ENCODE data around the gene DUSP12. TPM values are rescaled to one million over a fixed set of nuclear protein-coding genes. Genes with fewer than 3 reads are reported as not detected.
A peak's percentile ranks its signal among the peaks of the same experiment; 100 is the strongest.

Gene DUSP12
- total RNA-seq, 2 donors from 2014 or later = 33.0 to 41.1 TPM

DNA sequence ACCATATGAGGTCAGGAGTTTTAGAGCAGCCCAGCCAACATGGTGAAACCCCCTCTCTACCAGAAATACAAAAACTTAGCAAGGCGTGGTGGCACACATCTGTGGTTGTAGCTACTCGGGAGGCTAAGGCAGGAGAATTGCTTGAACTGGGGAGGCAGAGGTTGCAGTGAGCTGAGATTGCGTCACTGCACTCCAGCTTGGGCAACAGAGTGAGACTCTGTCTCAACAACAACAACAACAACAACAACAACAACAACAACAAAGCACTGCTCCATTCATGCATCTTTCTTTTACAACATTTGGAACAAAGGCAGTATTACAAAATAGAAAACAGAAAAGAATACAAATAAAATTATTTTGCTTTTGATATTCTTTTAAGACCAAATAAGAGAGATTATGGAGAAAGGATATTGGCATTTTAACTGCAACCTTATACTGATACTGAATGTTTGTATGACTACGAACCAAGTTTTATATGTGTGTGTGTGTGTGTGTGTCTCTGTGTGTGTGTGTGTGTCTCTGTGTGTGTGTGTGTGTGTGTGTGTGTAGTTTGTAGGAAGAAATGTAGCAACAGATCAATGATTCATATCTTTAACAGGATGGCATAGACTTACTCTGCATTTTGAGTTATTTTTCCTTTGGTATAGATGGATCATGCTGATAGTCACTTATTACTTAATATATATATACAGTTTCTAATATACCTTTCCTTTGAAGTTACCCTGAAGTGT is 41.2 kb downstream of the DUSP12 start:
- ATAC-seq (replicated peaks in 1 of 2) = no peak
- Mint-ChIP-seq H3K4me1 (ENCODE audit: low read depth) (peaks cover 24% of the 10 kb centered on the region), H3K27ac (no peak overlapping the region), H3K9me3 (no peaks in the 10 kb centered on the region), H3K27me3 (ENCODE audit: low read depth) (no peaks in the 10 kb centered on the region), H3K36me3 (ENCODE audit: insufficient read depth in 2 of 2) (peaks cover 12 to 30% of the 10 kb centered on the region in 2 donors), H3K4me3 (no peak overlapping the region)
- no peak for DNase-seq

DNA sequence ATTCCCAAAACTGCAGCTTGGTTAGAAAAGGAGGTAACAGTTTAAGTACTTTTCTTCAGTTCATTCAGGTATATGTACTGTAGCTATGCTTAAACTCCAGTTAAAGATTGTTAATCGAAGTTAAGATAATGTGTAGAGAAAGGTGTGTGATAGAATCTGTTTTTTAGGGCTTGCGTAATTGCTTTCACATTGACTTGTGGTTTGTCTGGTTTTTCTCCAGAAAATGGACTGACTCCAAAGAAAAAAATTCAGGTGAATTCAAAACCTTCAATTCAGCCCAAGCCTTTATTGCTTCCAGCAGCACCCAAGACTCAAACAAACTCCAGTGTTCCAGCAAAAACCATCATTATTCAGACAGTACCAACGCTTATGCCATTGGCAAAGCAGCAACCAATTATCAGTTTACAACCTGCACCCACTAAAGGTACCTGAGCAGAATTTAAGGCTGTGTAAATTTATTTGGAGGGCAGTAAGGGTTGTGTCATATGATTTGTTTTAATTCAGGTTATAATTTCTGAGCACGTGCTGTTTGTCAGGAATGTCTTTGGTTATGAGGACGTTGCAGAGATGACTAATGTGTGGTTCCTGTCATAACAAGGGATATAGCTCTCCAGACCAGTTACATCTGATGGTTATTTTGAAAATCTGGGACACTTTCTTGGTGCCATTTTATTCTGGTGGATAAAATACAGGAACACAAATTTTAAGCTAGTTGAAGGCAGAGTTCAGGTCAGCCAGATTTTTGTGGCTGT is 42.5 kb downstream of the DUSP12 start:
- peaks cover 9 to 24% of the 10 kb centered on the region in 2 donors for H3K36me3 Mint-ChIP-seq (ENCODE audit: insufficient read depth in 2 of 2)
- H3K9me3 Mint-ChIP-seq = no peaks in the 10 kb centered on the region
- no peaks in the 10 kb centered on the region for H3K27me3 Mint-ChIP-seq (ENCODE audit: low read depth)
- H3K27ac Mint-ChIP-seq = peak overlapping the region; percentile 86
- no peak for DNase-seq
- H3K4me1 Mint-ChIP-seq (ENCODE audit: low read depth) = peaks cover 24% of the 10 kb centered on the region
- peak overlapping the region in 1 of 2 donors; percentile 66 for H3K4me3 Mint-ChIP-seq
- peak in 1 of 2 donors; percentile 7 for ATAC-seq (replicated peaks in 1 of 2)

DNA sequence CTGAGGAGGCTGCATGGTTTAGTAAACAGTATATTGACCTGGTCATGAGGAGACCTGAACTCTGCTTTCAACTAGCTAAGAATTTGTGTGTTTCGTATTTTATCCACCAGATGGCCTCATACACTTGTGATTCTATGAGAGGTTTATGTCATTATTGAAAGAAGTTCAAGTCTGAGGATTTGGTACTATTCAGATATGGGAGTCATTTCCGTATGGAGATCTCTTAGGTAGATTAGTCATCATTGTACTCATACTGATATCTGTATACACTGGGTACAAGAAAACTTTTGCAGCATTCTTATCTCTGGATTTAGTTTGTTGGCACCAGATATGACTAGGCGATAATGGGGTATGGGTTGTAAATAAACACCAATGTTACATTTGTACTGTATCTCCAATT is 43.2 kb downstream of the DUSP12 start:
- Mint-ChIP-seq H3K9me3 (no peaks in the 10 kb centered on the region), H3K36me3 (ENCODE audit: insufficient read depth in 2 of 2) (peaks cover 10 to 23% of the 10 kb centered on the region in 2 donors), H3K27ac (peak overlapping the region; percentile 86), H3K4me3 (peak overlapping the region in 1 of 2 donors; percentile 43), H3K27me3 (ENCODE audit: low read depth) (no peaks in the 10 kb centered on the region), H3K4me1 (ENCODE audit: low read depth) (peaks cover 24% of the 10 kb centered on the region)
- ATAC-seq (replicated peaks in 1 of 2) = peak; percentile 98 to 99
- DNase-seq = peak in 1 of 2 donors; percentile 14

DNA sequence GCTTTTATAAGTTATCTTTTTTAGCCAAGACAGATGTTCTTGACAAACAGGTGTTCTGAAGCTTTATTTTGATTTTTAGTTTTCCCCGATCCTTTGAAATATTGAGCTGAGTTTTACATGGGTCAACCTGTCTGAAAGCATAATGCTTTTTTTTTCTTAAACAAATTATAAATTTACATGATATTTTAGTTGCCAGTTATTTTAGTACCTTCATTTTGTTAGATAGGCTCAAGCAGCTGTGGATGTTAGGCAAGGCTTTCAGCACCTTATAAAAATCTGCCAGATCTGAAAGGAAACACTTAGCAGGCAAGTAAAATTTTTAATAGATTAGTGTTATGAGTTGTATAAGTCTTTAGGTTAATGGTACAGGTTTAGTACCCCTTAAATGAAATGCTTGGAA is 50.2 kb downstream of the DUSP12 start:
- Mint-ChIP-seq H3K9me3 (no peaks in the 10 kb centered on the region), H3K4me3 (no peak overlapping the region), H3K36me3 (ENCODE audit: insufficient read depth in 2 of 2) (peaks cover 7 to 13% of the 10 kb centered on the region in 2 donors), H3K27me3 (ENCODE audit: low read depth) (no peaks in the 10 kb centered on the region), H3K4me1 (ENCODE audit: low read depth) (no peaks in the 10 kb centered on the region), H3K27ac (no peak overlapping the region)
- ATAC-seq (replicated peaks in 1 of 2) (no peak), DNase-seq (no peak)

DNA sequence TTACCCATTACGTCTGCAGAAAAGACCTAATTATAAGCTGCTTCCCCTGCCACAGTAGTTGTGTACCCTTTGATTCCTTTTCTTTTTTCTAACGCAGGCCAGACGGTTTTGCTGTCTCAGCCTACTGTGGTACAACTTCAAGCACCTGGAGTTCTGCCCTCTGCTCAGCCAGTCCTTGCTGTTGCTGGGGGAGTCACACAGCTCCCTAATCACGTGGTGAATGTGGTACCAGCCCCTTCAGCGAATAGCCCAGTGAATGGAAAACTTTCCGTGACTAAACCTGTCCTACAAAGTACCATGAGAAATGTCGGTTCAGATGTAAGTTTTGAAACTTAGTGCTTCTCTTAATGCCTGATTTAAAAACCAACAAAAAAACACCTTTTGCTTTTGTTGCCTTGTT is 52.4 kb downstream of the DUSP12 start:
- DNase-seq = no peak
- no peak for ATAC-seq (replicated peaks in 1 of 2)
- no peak overlapping the region for H3K4me3 Mint-ChIP-seq
- peaks cover 13 to 14% of the 10 kb centered on the region in 2 donors for H3K36me3 Mint-ChIP-seq (ENCODE audit: insufficient read depth in 2 of 2)
- H3K27ac Mint-ChIP-seq = peak overlapping the region; percentile 27
- no peaks in the 10 kb centered on the region for H3K27me3 Mint-ChIP-seq (ENCODE audit: low read depth)
- peaks cover 6% of the 10 kb centered on the region for H3K4me1 Mint-ChIP-seq (ENCODE audit: low read depth)
- H3K9me3 Mint-ChIP-seq = no peaks in the 10 kb centered on the region

DNA sequence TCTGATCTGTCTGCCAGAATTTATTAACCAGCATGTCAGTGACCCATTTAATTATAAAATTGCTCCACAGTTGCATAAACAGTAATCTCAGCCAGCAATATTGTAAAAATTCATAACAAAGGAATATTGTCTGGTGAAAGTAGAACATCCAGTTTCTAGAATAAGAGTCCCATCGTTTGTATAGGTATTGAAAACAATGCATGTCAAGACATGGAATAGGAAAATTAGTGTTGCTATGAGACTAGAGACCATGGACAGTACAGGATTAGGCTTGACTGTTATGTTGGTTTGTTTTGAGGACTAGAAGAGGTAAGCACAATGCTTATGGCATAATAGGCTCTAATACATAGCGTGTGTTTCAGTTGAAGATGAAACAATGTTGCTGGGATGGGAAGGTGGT is 53.6 kb downstream of the DUSP12 start:
- no peak for DNase-seq
- Mint-ChIP-seq H3K27me3 (ENCODE audit: low read depth) (no peaks in the 10 kb centered on the region), H3K4me3 (no peak overlapping the region), H3K9me3 (no peaks in the 10 kb centered on the region), H3K4me1 (ENCODE audit: low read depth) (peaks cover 6% of the 10 kb centered on the region), H3K36me3 (ENCODE audit: insufficient read depth in 2 of 2) (peaks cover 10 to 12% of the 10 kb centered on the region in 2 donors), H3K27ac (no peak overlapping the region)
- ATAC-seq (replicated peaks in 1 of 2) = no peak

DNA sequence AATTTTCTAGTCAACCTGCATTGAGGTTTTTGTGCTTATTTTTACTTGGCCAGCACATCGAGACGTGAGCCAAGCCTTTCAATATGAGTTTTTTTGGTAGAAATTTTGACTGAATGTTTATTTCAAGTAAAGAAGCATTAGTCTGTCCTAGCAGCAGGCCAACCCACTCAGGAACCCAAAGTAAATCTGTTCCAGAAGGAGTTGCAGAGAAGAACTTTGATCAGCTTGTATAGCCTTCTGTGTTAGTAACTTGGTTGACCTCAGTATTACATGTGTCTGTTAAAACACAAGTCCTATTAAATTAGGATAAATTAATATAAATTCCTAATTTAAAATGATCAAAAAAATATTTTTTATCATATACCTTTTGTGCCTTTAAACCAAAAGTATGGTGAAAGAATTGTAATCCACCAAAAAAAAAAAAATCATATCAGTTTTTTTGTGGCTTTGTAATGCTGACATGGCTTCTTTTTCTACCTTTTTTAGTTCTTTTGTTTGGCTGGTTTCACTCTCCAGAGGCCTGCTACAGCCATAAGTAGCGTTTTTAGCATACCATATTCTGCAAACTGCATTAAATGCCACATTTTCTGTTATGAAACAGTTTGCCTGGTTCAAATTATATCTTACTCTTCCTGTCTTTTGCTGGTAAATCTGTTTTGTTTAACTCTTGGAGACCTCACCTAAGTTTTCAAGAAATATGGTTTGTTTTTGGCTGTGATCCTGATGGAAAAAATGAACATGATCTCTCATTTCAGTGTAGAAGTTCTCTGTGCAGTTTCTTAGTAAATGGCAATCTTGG is 56.0 kb downstream of the DUSP12 start:
- no peaks in the 10 kb centered on the region for H3K27me3 Mint-ChIP-seq (ENCODE audit: low read depth)
- ATAC-seq (replicated peaks in 1 of 2) (no peak), DNase-seq (no peak)
- peaks cover 6% of the 10 kb centered on the region for H3K4me1 Mint-ChIP-seq (ENCODE audit: low read depth)
- H3K27ac Mint-ChIP-seq = peak overlapping the region; percentile 70
- H3K36me3 Mint-ChIP-seq (ENCODE audit: insufficient read depth in 2 of 2) = peaks cover 21 to 26% of the 10 kb centered on the region in 2 donors
- peaks cover 1% of the 10 kb centered on the region in 2 donors for H3K9me3 Mint-ChIP-seq
- H3K4me3 Mint-ChIP-seq = no peak overlapping the region

Other genes with a start within 250 kb of the DUSP12 start
- gene FCGR2A, start 244.3 kb upstream of the DUSP12 start, total RNA-seq = under 1 TPM; 0.43 to 0.88 TPM
- under 1 TPM; 0.24 to 0.53 TPM for gene HSPA6, start 225.2 kb upstream of the DUSP12 start, total RNA-seq
- gene FCGR3A, start 200.0 kb upstream of the DUSP12 start, total RNA-seq = 1 to 10 TPM in 1 of 2 donors, under 1 TPM in 1; 0.38 to 1.5 TPM
- under 1 TPM in 1 of 2 donors, not detected in 1; 0.30 TPM for gene FCGR3B, start 118.6 kb upstream of the DUSP12 start, total RNA-seq
- not detected for gene FCGR2B, start 86.6 kb upstream of the DUSP12 start, total RNA-seq
- gene FCRLA, start 42.6 kb upstream of the DUSP12 start, total RNA-seq = under 1 TPM in 1 of 2 donors, not detected in 1; 0.30 TPM
- 1 to 10 TPM in 1 of 2 donors, under 1 TPM in 1; 0.43 to 1.2 TPM for gene FCRLB, start 28.2 kb upstream of the DUSP12 start, total RNA-seq
- 10 to 100 TPM; 23.7 to 28.4 TPM for gene ATF6, start 16.5 kb downstream of the DUSP12 start, total RNA-seq

Measured in activated T-cell treated with anti-CD3 and anti-CD28 coated beads, Interleukin-2, amount 50 U/mL, for 72 hours (primary cell).